ENCODE data around the gene CCDC88C.

DNA sequence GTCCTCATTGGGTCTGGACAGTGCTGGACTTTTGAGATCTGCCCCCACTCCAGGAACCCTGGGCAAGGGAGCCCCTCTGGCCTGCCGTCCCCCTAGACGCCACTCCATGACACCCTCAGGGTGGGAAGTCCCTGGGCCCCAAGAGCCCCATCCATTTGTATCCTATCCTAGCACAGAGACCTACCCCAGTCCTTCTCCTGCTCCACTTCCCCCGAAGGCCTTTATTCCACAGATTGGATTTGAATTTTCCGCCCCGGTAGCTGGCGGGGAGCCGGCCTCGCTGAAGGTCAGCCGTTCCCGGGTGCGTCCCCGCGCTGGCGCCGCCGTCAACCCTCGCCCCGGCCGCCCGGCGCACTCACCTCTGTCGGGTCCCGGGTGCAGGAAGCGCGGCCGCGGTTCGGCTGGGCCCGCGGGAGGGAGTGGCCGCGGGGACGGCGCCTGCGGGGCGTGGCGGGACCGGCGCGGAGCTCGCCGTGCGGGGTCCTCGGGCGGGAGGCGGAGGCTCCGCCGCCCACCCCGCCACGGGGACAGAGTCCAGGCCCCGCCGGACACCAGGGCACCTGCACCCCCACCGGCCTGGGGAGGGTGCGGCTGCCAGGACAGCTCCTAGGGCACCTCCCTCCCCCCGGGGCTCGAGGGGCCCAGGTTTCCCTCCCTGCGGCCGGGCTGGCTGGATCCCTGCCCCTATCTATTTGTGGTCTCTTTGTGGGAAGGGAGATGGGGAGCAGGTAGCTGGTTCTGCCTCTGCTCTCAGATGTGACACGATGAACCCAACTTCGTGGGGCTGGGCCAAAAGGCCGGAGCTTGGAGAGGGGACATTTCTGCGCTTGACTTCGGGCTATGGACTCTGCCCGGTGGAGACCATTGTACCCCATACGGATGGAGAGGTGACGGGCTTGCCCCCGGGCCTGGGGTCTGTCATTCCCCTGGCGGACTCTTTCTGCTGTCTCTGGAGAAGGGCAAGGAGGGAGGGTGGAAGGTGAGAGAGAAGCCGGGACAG lies 153.2 kb downstream of the CCDC88C start:
- TF ChIP-seq CTCF (IDR thresholded peaks at IDR 0.05) (no peak), POLR2A (IDR thresholded peaks at IDR 0.05) (no peak)
